ENCODE data around the gene TRPM3. TPM values are rescaled to one million over a fixed set of nuclear protein-coding genes. Genes with fewer than 3 reads are reported as not detected.
A peak's percentile ranks its signal among the peaks of the same experiment; 100 is the strongest.

The TRPM3 gene
- total RNA-seq, 4 donors from 2014 or later: 2.4 to 11.1 (median 5.6) TPM

DNA sequence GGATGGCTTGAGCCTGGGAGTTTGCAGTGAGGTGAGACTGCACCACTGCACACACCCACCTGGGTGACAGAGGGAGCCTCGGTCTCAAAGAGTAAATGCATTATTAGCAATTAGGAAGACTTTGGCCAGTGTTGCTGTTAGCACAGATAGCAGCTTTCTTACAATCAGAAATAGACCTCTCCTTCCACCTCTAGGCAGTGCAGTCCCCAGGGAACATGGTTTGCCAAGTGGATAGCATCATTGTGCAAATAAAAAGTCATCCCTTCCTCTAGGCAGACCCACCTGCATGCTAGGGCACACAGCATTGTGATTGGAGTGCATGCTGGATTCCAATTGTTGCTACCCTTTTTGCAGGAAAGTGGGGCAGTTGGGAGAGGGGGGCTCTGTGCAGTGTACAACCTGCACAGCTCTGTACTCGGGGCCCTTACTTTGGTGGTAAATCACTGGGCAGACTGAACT lies 629.1 kb downstream of the TRPM3 start:
- peaks cover 15 to 25% of the 10 kb centered on the region in 2 donors for H3K4me1 ChIP-seq
- no peaks in the 10 kb centered on the region for H3K36me3 ChIP-seq
- H3K27me3 ChIP-seq: no peaks in the 10 kb centered on the region
- H3K4me3 ChIP-seq (replicated peaks in 1 of 3): no peak overlapping the region
- 70 to 81% methylated on average over 2 of the region's 2 CpGs for WGBS, 2 donors
- intact Hi-C loops (cut with DNase I): loop anchor here (10.0 kb wide), 2 partner anchors 102 to 138 kb away; no protein-coding TSS in a partner anchor
- H3K9me3 ChIP-seq: no peaks in the 10 kb centered on the region
- no peak for DNase-seq
- H3K27ac ChIP-seq: no peak overlapping the region
- TF ChIP-seq POLR2A (IDR thresholded peaks at IDR 0.05): no peak
- TF ChIP-seq, protein P1, sequence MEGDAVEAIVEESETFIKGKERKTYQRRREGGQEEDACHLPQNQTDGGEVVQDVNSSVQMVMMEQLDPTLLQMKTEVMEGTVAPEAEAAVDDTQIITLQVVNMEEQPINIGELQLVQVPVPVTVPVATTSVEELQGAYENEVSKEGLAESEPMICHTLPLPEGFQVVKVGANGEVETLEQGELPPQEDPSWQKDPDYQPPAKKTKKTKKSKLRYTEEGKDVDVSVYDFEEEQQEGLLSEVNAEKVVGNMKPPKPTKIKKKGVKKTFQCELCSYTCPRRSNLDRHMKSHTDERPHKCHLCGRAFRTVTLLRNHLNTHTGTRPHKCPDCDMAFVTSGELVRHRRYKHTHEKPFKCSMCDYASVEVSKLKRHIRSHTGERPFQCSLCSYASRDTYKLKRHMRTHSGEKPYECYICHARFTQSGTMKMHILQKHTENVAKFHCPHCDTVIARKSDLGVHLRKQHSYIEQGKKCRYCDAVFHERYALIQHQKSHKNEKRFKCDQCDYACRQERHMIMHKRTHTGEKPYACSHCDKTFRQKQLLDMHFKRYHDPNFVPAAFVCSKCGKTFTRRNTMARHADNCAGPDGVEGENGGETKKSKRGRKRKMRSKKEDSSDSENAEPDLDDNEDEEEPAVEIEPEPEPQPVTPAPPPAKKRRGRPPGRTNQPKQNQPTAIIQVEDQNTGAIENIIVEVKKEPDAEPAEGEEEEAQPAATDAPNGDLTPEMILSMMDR (IDR thresholded peaks at IDR 0.05): no peak

DNA sequence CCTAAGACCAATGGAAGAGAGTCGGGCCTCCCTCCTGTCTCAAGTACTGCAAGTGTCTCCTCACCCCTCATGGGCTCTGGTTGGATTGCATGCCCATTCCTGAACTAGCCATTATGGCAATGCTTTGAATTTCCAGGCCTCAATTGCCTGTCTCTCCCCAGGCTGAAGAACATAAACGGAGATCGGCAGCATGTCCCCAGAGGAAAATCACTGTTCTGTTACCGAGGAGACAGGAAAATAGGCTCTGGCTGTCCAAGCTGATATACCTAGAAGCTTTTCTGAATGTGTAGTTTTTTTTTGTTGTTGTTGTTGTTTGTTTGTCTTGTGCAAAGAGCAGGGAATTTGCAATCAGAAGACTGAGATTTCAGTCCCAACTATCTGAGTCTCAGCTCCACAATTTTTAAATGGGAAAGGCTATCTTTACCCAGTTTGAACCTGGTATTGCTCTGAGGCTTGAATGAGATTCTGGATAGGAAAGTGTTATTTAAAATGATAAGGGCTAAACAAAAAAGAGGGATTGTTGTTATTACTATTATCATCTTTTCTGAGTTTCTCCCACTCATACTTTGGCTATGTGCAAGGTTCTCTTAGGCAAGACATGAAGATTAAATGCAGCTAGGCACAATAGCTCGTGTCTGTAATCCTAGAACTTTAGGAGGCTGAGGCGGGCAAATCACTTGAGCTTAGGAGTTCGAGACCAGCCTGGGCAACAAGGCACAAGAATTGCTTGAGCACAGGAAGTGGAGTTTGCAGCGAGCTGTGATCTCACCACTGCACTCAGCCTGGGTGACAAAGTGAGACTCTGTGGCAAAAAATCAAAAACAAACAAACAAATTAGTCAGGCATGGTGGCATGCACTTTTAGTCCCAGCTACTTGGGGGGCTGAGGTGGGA lies 629.7 kb downstream of the TRPM3 start:
- TF ChIP-seq, protein P1 (IDR thresholded peaks at IDR 0.05): no peak
- no peak for TF ChIP-seq POLR2A (IDR thresholded peaks at IDR 0.05)
- Histone ChIP-seq H3K9me3 (no peaks in the 10 kb centered on the region), H3K4me3 (replicated peaks in 1 of 3) (no peak overlapping the region), H3K4me1 (peaks cover 15 to 25% of the 10 kb centered on the region in 2 donors), H3K36me3 (no peaks in the 10 kb centered on the region), H3K27ac (no peak overlapping the region), H3K27me3 (no peaks in the 10 kb centered on the region)
- DNase-seq: no peak
- WGBS, 2 donors: 71 to 74% methylated on average over 8 of the region's 8 CpGs
- intact Hi-C loops (cut with DNase I): loop anchor here (10.0 kb wide), 2 partner anchors 103 to 137 kb away; no protein-coding TSS in a partner anchor

DNA sequence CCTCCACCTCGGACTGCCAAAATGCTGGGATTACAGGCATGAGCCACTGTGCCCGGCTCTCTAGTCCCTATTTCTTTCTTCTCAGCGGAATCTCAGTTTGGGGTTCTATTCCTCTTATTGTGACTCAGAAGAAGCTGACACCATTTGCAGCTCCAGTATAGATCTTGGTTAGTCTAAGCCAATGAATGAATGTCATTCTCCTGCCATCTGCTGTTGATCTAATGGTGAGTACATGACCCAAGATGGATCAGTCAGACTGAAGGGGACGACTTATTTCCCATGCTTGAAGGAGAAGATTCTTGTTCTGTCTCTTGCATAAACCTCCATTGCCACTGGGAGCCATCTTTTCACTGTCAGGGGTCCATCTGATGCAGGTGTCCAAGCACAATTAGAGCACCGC lies 630.9 kb downstream of the TRPM3 start:
- no peak overlapping the region for H3K4me3 ChIP-seq (replicated peaks in 1 of 3)
- H3K36me3 ChIP-seq: no peaks in the 10 kb centered on the region
- H3K9me3 ChIP-seq: no peaks in the 10 kb centered on the region
- H3K27me3 ChIP-seq: no peaks in the 10 kb centered on the region
- TF ChIP-seq, protein P1 (IDR thresholded peaks at IDR 0.05): no peak
- no peak for TF ChIP-seq POLR2A (IDR thresholded peaks at IDR 0.05)
- DNase-seq: no peak
- no peak overlapping the region for H3K27ac ChIP-seq
- intact Hi-C loops (cut with DNase I): loop anchor here (10.0 kb wide), 2 partner anchors 104 to 136 kb away; no protein-coding TSS in a partner anchor
- 78 to 95% methylated on average over 5 of the region's 5 CpGs for WGBS, 2 donors
- H3K4me1 ChIP-seq: peaks cover 19 to 25% of the 10 kb centered on the region in 2 donors

DNA sequence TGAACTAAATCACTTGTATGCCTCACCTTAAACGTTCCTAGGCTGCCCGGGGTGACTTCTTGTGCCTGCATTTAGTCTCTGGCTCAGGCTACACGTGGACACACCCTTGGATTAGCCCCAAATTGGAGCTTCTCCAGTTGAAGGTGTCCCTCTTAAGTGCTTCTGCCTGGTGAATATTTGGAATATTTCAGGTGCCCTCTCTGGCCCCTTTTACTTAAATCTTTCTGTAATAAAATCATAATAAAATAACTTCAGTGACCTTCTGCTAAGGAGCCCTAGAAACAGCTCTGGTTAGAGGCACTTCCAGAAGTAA lies 632.7 kb downstream of the TRPM3 start:
- Histone ChIP-seq H3K27me3 (no peaks in the 10 kb centered on the region), H3K27ac (peak overlapping the region; percentile 46 to 60 (median 60)), H3K9me3 (no peaks in the 10 kb centered on the region), H3K4me1 (peaks cover 19 to 32% of the 10 kb centered on the region in 2 donors), H3K4me3 (replicated peaks in 1 of 3) (no peak overlapping the region), H3K36me3 (no peaks in the 10 kb centered on the region)
- DNase-seq: peak in 1 of 2 donors; percentile 20
- intact Hi-C loops (cut with DNase I): no loop called here
- WGBS, 2 donors: 11 to 22% methylated on average over 3 of the region's 3 CpGs
- TF ChIP-seq POLR2A (IDR thresholded peaks at IDR 0.05): no peak
- TF ChIP-seq, protein P1 (IDR thresholded peaks at IDR 0.05): no peak
